SK-N-SH (cell line): ENCODE results near the gene HAUS1. TPM values are rescaled to one million over a fixed set of nuclear protein-coding genes. Genes with fewer than 3 reads are reported as not detected.
A peak's percentile ranks its signal among the peaks of the same experiment; 100 is the strongest.

Source experiments
- CTCF ChIA-PET: fragments of 300-600, 350-600 bp; formaldehyde crosslinking; extraction: SDS; loops from one replicate; lab custom pipeline; 2021; lab: Yijun Ruan, JAX
- POLR2A ChIA-PET: fragments of 350-600 bp; sonication (Branson Sonifier 250); formaldehyde crosslinking; extraction: SDS; loops from one replicate; lab custom pipeline; 2020; ENCODE audit warnings: antibody characterized with exemption, inconsistent platforms; lab: Yijun Ruan, JAX
- DNase-seq: peaks from one replicate; pipeline ENCODE4 v3.0.0; 2012
- H2AFZ ChIP-seq: fragments of 200-600 bp; sonication (generic); 2 replicates; pipeline ENCODE4 v1.8.1; 2016; ENCODE audit warnings: antibody characterized with exemption, mild to moderate bottlenecking, low read depth
- H3F3A ChIP-seq: fragments of 200-600 bp; sonication (generic); replicated peaks from 2 replicates; pipeline ENCODE3; 2016; ENCODE audit warnings: antibody characterized with exemption, mild to moderate bottlenecking; ENCODE audit not compliant: insufficient read depth
- H3K27ac ChIP-seq, 2 experiments: fragments of 200-500 bp in 1 of 2; fragments of 200-600 bp in 1 of 2; sonication (Bioruptor generic) in 1 of 2; sonication (generic), shearing (Covaris generic) in 1 of 2; 2 replicates each; pipeline versions ENCODE4 v1.5.1 to v1.6.1; 2014 to 2016; ENCODE audit warnings: low read depth in 2 of 2, inconsistent platforms in 1 of 2, low read length in 1 of 2, mild to moderate bottlenecking in 1 of 2, mixed read lengths in 1 of 2
- H3K27me3 ChIP-seq: fragments of 200-600 bp; sonication (generic), shearing (Covaris generic); 2 replicates; pipeline ENCODE4 v1.6.1; 2016; ENCODE audit warnings: mixed run types; ENCODE audit not compliant: insufficient read depth
- H3K36me3 ChIP-seq, 2 experiments: fragments of 200-500 bp in 1 of 2; fragments of 200-600 bp in 1 of 2; sonication (Bioruptor generic) in 1 of 2; sonication (generic) in 1 of 2; replicated peaks in 1 of 2; 2 replicates each; pipeline versions ENCODE3 to v1.5.1; 2014 to 2016; ENCODE audit warnings: low read length in 1 of 2, mild to moderate bottlenecking in 1 of 2; ENCODE audit not compliant: insufficient read depth in 2 of 2, control insufficient read depth in 1 of 2
- H3K4me1 ChIP-seq, 2 experiments: fragments of 200-500 bp in 1 of 2; fragments of 200-600 bp in 1 of 2; sonication (Bioruptor generic) in 1 of 2; sonication (generic), shearing (Covaris generic) in 1 of 2; 2 replicates each; pipeline versions ENCODE4 v1.5.1 to v1.6.1; 2014 to 2016; ENCODE audit warnings: low read depth in 1 of 2, low read length in 1 of 2, mixed run types in 1 of 2; ENCODE audit not compliant: insufficient read depth in 2 of 2, control insufficient read depth in 1 of 2
- H3K4me2 ChIP-seq: fragments of 200-600 bp; sonication (generic), shearing (Covaris generic); 2 replicates; pipeline ENCODE4 v1.6.1; 2017; ENCODE audit warnings: mixed run types
- H3K4me3 ChIP-seq, 2 experiments: fragments of 200-500 bp in 1 of 2; fragments of 200-600 bp in 1 of 2; sonication (Bioruptor generic) in 1 of 2; sonication (generic), shearing (Covaris generic) in 1 of 2; 2 replicates each; pipeline versions ENCODE4 v1.5.1 to v1.8.1; 2014 to 2016; ENCODE audit warnings: low read depth in 2 of 2, inconsistent platforms in 1 of 2, low read length in 1 of 2, mild to moderate bottlenecking in 1 of 2, mixed read lengths in 1 of 2, moderate library complexity in 1 of 2
- H3K79me2 ChIP-seq: fragments of 200-600 bp; sonication (generic); 2 replicates; pipeline ENCODE4 v1.8.1; 2017; ENCODE audit warnings: mild to moderate bottlenecking; ENCODE audit not compliant: insufficient read depth
- H3K9ac ChIP-seq: fragments of 200-600 bp; sonication (generic); 2 replicates; pipeline ENCODE4 v1.6.1; 2017; ENCODE audit warnings: mixed run types
- H3K9me2 ChIP-seq: fragments of 200-600 bp; sonication (generic); 2 replicates; pipeline ENCODE4 v1.6.1; 2017; ENCODE audit warnings: mixed run types
- H3K9me3 ChIP-seq: fragments of 200-600 bp; sonication (generic); 2 replicates; pipeline ENCODE4 v1.6.1; 2017; ENCODE audit warnings: mixed run types, mild to moderate bottlenecking, moderate library complexity
- H4K20me1 ChIP-seq: fragments of 200-600 bp; sonication (generic); 2 replicates; pipeline ENCODE4 v1.6.1; 2017; ENCODE audit warnings: mild to moderate bottlenecking, mixed run types; ENCODE audit not compliant: insufficient read depth
- ELF1 ChIP-seq: IDR thresholded peaks from 2 replicates; pipeline ENCODE4 v1.4.0; 2012
- EP300 ChIP-seq, 2 experiments: IDR thresholded peaks; 2 replicates each; pipeline versions ENCODE4 v1.4.0 to v1.6.1; 2012; ENCODE audit warnings: borderline replicate concordance in 1 of 2, low read depth in 1 of 2, low read length in 1 of 2
- EZH2phosphoT487 ChIP-seq: fragments of 200-600 bp; sonication (generic); IDR thresholded peaks from 2 replicates; pipeline ENCODE4 v1.6.1; 2017; ENCODE audit warnings: low read depth, mixed run types, mild to moderate bottlenecking, antibody characterized with exemption, moderate library complexity, borderline replicate concordance
- FOSL2 ChIP-seq: IDR thresholded peaks from 2 replicates; pipeline ENCODE4 v1.4.0; 2012; ENCODE audit warnings: low read depth, mild to moderate bottlenecking, moderate library complexity, borderline replicate concordance
- FOXM1 ChIP-seq: IDR thresholded peaks from 2 replicates; pipeline ENCODE4 v1.4.0; 2012; ENCODE audit warnings: low read depth, mild to moderate bottlenecking
- GABPA ChIP-seq: IDR thresholded peaks from 2 replicates; pipeline ENCODE4 v1.4.0; 2012; ENCODE audit warnings: low read depth, mild to moderate bottlenecking
- MEF2A ChIP-seq: IDR thresholded peaks from 2 replicates; pipeline ENCODE4 v1.4.0; 2012; ENCODE audit warnings: low read depth, borderline replicate concordance
- MXI1 ChIP-seq: IDR thresholded peaks from 2 replicates; pipeline ENCODE4 v1.6.1; 2012; ENCODE audit warnings: mild to moderate bottlenecking, low read depth, low read length, improper control_type of control experiment
- NFIC ChIP-seq: IDR thresholded peaks from 2 replicates; pipeline ENCODE4 v1.4.0; 2012; ENCODE audit warnings: borderline replicate concordance
- POLR2AphosphoS5 ChIP-seq: IDR thresholded peaks from 2 replicates; pipeline ENCODE4 v1.6.1; 2012; ENCODE audit warnings: low read depth, low read length
- RAD21 ChIP-seq: IDR thresholded peaks from 2 replicates; pipeline ENCODE4 v1.6.1; 2012; ENCODE audit warnings: mild to moderate bottlenecking, low read length
- RXRA ChIP-seq: IDR thresholded peaks from 2 replicates; pipeline ENCODE4 v1.4.0; 2012; ENCODE audit warnings: low read depth, mild to moderate bottlenecking, borderline replicate concordance
- SIN3A ChIP-seq: IDR thresholded peaks from 2 replicates; pipeline ENCODE4 v1.6.1; 2012; ENCODE audit warnings: low read depth, mild to moderate bottlenecking, low read length, moderate library complexity, borderline replicate concordance
- TAF1 ChIP-seq: IDR thresholded peaks from 2 replicates; pipeline ENCODE4 v1.6.1; 2012; ENCODE audit warnings: low read depth, mild to moderate bottlenecking, low read length, moderate library complexity, borderline replicate concordance
- WGBS: methylation state at CpG from one replicate; pipeline ENCODE4 v1.1.6; 2017; ENCODE audit warnings: low lambda C conversion rate; 5-methylcytosine and 5-hydroxymethylcytosine counted together
- polyA plus RNA-seq, 3 experiments: library from polyadenylated mRNA; depleted of rRNA; stranded (reverse); fragments of >200 nt; gene quantifications; 2 replicates each; pipeline ENCODE4 v1.2.3, GENCODE V29; 2012
- TF ChIP-seq, protein P1 (sequence below): IDR thresholded peaks from 2 replicates; pipeline ENCODE4; 2012
- TF ChIP-seq, protein P2 (sequence below): fragments of 150-350 bp; IDR thresholded peaks from 2 replicates; pipeline ENCODE4 v1.6.1; 2016; ENCODE audit warnings: mild to moderate bottlenecking, low read depth, low read length
- TF ChIP-seq, protein P3 (sequence below): IDR thresholded peaks from 2 replicates; pipeline ENCODE4 v1.4.0; 2012; ENCODE audit warnings: low read depth, borderline replicate concordance

Gene HAUS1
- polyA plus RNA-seq, 1 of the 3 experiments (the other 2 are of a cell fraction), result 55.2 TPM

DNA sequence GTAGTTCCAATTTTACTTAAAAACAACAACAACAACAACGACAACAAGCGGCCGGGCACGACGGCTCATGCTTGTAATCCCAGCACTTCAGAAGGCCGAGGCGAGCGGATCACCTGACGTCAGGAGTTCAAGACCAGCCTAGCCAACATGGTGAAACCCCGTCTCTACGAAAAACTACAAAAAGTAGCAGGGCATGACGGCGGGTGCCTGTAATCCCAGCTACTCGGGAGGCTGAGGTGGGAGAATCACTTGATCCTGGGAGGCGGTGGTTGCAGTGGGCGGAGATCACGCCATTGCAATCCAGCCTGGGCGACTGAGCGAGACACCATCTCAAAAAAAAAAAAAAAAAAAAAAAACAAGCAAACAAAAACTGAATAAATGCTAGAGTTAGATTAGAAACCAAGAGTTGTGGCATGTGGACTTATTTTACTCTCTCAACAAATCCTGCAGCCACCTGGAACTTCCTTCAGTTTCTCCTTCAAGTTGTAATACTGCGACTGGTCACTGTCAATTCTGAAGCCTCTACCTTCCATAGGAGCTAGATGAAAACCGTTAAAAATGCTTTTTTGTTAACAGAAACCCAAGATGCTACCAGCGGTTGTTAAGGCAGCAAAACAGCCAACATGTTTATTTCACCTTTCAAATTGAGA lies 7.4 kb upstream of the HAUS1 start:
- Histone ChIP-seq H3K9me2 (no peaks in the 10 kb centered on the region), H3K4me3 (peak overlapping the region; percentile 68 to 91), H2AFZ (no peak overlapping the region), H4K20me1 (peaks cover 38% of the 10 kb centered on the region), H3K9me3 (no peaks in the 10 kb centered on the region), H3K27ac (peak overlapping the region in 1 of 2 experiments; percentile 85; a peak in 1 of 4 replicates), H3F3A (peaks cover 9% of the 10 kb centered on the region), H3K27me3 (no peaks in the 10 kb centered on the region), H3K9ac (peak overlapping the region; percentile 91), H3K4me1 (peaks cover 5 to 11% of the 10 kb centered on the region in 2 experiments; a peak in 2 of 4 replicates), H3K79me2 (peaks cover 67% of the 10 kb centered on the region), H3K4me2 (peak overlapping the region; percentile 78), H3K36me3 (peaks cover 9 to 45% of the 10 kb centered on the region in 2 experiments)
- no peak for DNase-seq
- ChIA-PET CTCF (interaction anchor here (0.6 to 2.6 kb wide), 3 partner anchors 23 to 100 kb away, joined by 4 to 12 read pairs (median 7); a partner anchor contains a TSS), POLR2A (interaction anchor here (0.7 to 1.3 kb wide), 2 partner anchors 19 to 29 kb away, joined by 3 to 5 read pairs; no protein-coding TSS in a partner anchor)
- TF ChIP-seq POLR2AphosphoS5 (no peak), GABPA (no peak), MXI1 (no peak), FOSL2 (no peak), FOXM1 (no peak), TAF1 (no peak), NFIC (no peak), RXRA (no peak), SIN3A (no peak), EP300 (IDR thresholded peaks at IDR 0.05; ENCODE audit: borderline replicate concordance in 1 of 2, low read depth in 1 of 2, low read length in 1 of 2) (no peak), ELF1 (no peak), RAD21 (no peak), MEF2A (no peak), EZH2phosphoT487 (no peak)
- TF ChIP-seq, protein P1, sequence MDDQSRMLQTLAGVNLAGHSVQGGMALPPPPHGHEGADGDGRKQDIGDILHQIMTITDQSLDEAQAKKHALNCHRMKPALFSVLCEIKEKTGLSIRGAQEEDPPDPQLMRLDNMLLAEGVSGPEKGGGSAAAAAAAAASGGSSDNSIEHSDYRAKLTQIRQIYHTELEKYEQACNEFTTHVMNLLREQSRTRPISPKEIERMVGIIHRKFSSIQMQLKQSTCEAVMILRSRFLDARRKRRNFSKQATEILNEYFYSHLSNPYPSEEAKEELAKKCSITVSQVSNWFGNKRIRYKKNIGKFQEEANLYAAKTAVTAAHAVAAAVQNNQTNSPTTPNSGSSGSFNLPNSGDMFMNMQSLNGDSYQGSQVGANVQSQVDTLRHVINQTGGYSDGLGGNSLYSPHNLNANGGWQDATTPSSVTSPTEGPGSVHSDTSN, result no peak
- TF ChIP-seq, protein P2, sequence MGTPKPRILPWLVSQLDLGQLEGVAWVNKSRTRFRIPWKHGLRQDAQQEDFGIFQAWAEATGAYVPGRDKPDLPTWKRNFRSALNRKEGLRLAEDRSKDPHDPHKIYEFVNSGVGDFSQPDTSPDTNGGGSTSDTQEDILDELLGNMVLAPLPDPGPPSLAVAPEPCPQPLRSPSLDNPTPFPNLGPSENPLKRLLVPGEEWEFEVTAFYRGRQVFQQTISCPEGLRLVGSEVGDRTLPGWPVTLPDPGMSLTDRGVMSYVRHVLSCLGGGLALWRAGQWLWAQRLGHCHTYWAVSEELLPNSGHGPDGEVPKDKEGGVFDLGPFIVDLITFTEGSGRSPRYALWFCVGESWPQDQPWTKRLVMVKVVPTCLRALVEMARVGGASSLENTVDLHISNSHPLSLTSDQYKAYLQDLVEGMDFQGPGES, result no peak
- TF ChIP-seq, protein P3, sequence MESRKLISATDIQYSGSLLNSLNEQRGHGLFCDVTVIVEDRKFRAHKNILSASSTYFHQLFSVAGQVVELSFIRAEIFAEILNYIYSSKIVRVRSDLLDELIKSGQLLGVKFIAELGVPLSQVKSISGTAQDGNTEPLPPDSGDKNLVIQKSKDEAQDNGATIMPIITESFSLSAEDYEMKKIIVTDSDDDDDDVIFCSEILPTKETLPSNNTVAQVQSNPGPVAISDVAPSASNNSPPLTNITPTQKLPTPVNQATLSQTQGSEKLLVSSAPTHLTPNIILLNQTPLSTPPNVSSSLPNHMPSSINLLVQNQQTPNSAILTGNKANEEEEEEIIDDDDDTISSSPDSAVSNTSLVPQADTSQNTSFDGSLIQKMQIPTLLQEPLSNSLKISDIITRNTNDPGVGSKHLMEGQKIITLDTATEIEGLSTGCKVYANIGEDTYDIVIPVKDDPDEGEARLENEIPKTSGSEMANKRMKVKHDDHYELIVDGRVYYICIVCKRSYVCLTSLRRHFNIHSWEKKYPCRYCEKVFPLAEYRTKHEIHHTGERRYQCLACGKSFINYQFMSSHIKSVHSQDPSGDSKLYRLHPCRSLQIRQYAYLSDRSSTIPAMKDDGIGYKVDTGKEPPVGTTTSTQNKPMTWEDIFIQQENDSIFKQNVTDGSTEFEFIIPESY, result no peak
- 28% methylated on average over 22 of the region's 22 CpGs for WGBS
